HG02610 (cell line): ENCODE data around the gene ARHGDIA.

Experiments
- ATAC-seq: cut with Tn5 transposase; IDR thresholded peaks from one replicate; pipeline ENCODE4 v1.9.1; 2021; ENCODE audit warnings: mild to moderate bottlenecking, moderate library complexity; ENCODE audit not compliant: unreplicated experiment

The ARHGDIA gene

GRCh38 chr17:81870981-81871386 is at the start of gene ARHGDIA:
Gene ARHGDIA (minus strand): TSS chr17:81871337. CDS start chr17:81869930, 1,407 bp downstream.
- peak; percentile 41 for ATAC-seq

GRCh38 chr17:81918832-81919545 is 47.9 kb upstream of the ARHGDIA start:
- no peak for ATAC-seq

DNA sequence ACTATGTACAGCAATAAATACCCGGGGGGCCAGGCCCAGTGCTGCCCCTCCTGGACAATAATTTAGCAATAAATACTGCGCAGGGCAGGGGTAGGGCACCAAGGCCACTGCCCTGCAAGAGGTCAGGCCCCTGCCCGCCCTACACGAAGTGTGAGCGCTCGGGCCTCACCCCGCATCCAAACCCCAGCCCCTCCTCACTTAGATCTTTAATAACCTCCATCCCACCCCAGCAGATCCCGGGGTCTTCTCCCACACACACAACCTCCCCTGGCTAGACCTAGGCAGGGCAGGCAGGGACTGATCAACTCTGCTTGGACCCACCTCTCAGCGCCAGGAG is 47.2 kb upstream of the ARHGDIA start:
- peak; percentile 10 for ATAC-seq

GRCh38 chr17:81917565-81918332 is 46.6 kb upstream of the ARHGDIA start, which contains the start of gene SIRT7:
Gene SIRT7 (minus strand): TSS chr17:81918176. CDS start chr17:81918131, 45 bp downstream.
- peak; percentile 51 for ATAC-seq

- ATAC-seq: no peak
Observed at GRCh38 chr17:81916234-81917001, 45.3 kb upstream of the ARHGDIA start.

GRCh38 chr17:81915331-81915730 is 44.2 kb upstream of the ARHGDIA start:
- ATAC-seq: no peak

DNA sequence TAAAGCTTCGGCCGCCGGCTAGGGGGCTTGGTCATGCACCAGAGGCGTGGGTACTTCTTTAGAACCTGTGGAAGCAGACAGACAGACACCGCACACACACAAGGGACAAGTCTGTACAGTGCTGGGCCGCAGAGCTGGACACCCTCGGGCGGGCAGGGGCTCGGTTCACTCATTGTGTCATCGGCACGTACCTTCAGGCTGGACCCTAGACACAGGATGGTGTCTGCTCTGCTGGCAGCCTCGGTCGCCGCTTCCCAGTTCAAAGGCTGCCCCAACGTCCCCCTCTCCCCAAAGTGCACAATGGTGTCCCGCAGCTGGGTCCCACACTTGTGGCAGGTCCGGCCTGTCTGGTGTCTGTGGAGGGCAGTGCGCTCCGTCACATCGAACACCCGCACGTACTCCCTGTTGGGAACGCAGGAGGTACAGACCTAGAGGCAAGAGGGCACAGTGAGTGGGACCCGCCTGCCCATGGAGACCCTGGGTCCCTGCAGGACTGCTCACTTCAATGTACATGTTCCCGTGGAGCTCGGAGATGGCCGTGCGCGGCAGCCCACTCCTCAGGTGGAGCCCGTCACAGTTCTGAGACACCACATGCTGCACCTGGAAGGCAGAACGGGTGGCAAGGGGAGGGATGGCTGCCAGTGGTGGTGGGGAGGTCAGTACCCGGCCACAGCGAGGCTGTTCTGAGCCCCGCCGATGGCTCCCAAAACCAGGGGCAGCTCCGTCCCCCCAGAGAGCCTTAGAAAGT is 43.1 kb upstream of the ARHGDIA start:
- no peak for ATAC-seq

DNA sequence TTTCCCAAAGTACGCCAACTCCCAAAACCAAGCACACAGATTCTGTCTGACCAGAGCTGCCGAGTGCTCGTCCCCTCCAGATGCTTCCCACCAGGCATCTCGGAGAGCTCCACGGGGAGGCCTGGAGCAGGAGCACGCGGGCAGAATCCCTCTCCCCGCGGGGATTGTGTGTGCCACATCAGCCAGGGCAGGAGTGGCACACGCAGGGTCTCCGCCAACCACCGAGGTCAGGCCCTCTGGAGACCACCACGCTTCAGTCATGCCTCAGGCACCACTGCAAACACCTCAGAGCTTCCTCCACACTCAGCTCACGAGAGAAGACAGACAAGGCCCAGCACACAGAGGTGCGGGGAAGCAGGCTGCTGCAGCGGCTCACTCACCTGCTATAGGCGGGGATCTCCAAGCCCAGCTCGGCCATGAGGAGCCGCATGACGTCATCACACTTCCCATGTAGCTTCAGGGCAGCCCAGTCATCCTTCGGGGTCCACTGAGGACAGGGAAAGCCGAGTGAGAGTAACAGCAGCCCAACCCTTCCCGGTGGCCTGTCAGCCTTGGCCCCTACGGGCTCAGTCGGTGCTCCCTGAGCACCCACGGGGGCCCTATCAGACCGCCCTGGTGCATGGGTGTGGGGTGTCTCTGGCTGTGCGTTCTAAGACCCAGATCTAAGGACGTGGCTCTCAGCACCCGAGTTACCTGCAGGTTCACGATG is 42.4 kb upstream of the ARHGDIA start:
- no peak for ATAC-seq

- ATAC-seq: no peak
Observed at GRCh38 chr17:81912441-81913309, 41.5 kb upstream of the ARHGDIA start.

DNA sequence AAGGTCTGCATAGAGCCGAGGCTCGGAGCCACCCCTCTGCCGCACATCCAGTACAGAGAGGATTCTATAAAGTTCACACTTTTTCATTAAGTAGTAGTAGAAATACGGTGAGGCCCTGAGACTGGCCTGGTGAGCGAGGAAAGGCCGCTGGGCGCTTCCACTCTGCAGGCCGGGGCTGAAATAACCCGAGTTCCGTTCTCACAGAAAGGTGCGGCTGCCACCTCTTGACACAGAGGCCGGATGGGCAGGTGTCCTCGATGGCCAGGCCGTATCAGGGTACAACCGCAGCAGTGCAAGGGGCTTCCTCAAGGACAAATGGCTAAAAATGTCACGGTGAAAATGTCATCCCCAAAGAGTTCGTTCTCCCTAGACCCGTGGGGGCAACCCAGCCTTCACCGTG is 40.8 kb upstream of the ARHGDIA start:
- ATAC-seq: no peak

DNA sequence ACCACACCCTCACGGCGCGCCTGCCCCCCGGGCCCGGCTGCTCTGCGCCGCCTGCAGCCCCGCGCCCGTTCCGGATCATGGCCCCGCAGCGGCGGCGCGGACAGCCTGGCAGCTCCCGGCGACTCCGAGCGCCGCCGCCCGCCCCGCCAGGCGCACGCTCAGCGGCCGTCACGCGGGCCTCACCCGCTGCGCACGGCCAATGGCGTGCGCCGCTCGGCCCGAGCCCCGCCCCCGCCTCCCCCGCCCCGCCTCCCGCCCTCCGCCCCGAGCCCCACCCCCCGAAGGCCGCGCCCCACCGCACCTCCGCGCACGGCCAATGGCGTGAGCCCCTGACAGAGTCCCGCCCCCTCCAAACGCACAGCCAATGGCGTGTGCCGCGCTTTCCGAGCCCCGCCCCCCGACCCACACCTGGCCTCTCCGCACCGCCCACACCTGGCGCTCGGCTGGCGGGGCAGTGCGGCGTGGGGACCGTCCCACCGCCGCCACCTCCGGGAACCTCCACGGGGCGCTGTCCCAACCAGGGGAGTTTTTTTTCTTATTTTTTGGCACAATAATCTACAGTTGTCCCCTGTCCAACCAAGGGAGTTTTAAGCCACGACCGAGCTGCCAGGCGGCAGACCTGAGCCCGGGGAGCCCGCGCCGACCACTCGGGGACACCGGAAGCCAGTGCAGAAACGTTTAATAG is 40.3 kb upstream of the ARHGDIA start, which contains the start of gene PCYT2:
TSS of gene PCYT2 (minus strand) at position 123 of the 685 bp plus-strand sequence. CDS start at position 79, 44 bp downstream.
- ATAC-seq: peak; percentile 68

GRCh38 chr17:81910840-81911276 is 39.7 kb upstream of the ARHGDIA start:
- ATAC-seq: peak; percentile 33

DNA sequence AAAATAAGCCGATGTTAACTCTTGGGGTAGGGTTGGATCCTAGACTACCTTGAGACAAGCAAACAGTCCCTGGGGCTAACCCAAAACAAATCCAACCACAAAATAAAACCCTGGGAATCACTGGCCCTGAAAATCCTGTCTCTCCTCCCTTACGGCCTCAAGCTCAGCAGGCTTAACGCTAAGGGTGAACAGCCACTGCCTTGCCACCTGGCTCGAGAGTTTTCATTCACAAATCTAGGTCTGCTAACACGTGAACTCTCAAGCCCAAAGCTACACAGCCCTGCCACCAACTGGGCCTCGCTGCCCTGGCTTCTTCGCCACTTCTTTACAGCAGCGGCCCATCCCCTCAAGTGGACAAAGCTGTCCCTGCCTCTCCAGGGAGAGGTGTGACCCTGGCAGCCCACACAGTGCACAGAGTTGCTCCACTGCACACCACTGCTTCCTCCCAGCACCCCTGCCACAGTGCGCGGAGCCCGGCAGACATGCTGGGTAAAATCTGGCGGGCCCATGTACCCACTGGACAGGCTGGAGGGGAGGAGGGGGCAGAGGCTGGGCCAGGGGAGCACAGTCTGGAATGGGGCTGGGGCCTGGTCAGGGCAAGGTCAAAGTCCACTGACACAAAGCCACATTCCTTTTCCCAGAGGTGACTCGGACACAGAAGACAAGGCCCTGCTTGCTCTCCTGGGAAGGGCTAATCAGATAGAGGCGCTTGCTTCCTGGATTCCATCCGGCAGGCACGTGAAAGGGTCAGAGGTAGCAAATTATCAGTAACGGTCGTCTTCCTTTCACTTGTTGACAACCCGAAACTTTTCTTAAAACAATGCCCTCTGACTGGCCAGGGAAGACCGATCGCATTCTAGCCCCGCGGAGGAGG is 39.1 kb upstream of the ARHGDIA start:
- no peak for ATAC-seq

- no peak for ATAC-seq
Observed at GRCh38 chr17:81909231-81909630, 38.1 kb upstream of the ARHGDIA start.

GRCh38 chr17:81908793-81909192 is 37.7 kb upstream of the ARHGDIA start:
- no peak for ATAC-seq

DNA sequence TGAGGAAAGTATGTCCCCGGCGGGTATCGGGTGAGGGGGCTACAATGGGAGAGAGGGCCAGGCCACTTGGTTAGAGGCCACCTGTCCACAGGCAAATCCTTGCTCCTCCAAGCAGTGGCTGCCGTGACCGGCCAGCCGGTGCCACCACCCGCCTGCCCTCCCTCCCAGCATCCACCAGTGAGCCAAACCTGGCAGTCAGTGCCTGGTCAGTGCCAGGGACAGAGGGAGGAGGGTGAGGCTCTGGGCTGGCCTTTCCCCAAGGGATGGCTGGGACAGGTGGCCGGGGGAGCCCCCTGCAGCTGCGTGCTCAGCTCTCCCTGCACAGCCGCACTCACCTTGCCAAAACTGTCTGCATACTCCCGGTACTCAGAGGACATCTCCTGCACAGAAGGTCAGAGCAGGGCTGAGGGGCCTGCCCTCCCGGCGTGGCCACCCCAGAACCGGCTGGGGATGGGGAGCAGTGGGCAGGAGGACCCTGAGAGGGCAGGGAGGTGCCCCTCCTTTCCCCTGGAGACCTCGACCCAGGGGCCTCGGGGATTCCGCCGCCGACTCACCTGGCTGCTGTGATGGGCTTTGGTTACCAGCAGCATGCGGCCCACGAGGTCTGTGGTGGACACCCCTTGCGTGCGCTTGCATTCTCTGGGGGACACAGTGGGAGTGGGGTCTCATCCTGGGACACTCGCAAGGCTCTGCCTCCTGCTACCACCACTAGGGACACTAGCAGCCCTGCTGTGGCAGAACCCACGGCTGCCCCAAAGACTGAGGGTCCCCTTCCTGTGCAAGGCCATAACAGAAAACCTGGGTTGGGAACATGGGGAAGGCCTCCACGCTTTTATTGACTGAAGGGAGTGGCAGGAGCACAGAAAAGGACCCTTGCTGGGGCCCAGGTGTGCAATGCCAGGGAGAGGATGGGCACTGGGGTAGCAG is 36.3 kb upstream of the ARHGDIA start:
- no peak for ATAC-seq
